Psoas muscle (tissue), 8 donors: ENCODE measurements around the gene TUBGCP6. TPM values are rescaled to one million over a fixed set of nuclear protein-coding genes. Genes with fewer than 3 reads are reported as not detected.

Experiments
- ATAC-seq, 4 donors: fragments of 200-7000 bp; cut with Tn5 transposase; one replicate each; pipeline ENCODE4 v1.9.1; 2020; ENCODE audit warnings: moderate library complexity in 3 of 4, mild to moderate bottlenecking in 2 of 4
- DNase-seq, 2 donors: peaks; one replicate each; pipeline ENCODE4 v3.0.0-alpha.2; 2020
- H3K27ac ChIP-seq: fragments of 200-600 bp; one replicate; pipeline ENCODE4 v1.8.0; 2022
- H3K27me3 ChIP-seq, 3 donors: fragments of 200-600 bp in 1 of 3; one replicate each; pipeline versions ENCODE4 v1.6.1 to v1.8.0; 2013 to 2022; ENCODE audit warnings: low read length in 2 of 3, mild to moderate bottlenecking in 2 of 3, moderate library complexity in 1 of 3; ENCODE audit not compliant: insufficient read depth in 3 of 3
- H3K36me3 ChIP-seq, 2 donors: fragments of 200-600 bp in 1 of 2; one replicate each; pipeline versions ENCODE4 v1.6.1 to v1.8.0; 2013 to 2022; ENCODE audit warnings: low read depth in 1 of 2, mild to moderate bottlenecking in 1 of 2, moderate library complexity in 1 of 2; ENCODE audit not compliant: insufficient read depth in 1 of 2
- H3K4me1 ChIP-seq: fragments of 200-600 bp; one replicate; pipeline ENCODE4 v1.8.0; 2022
- H3K4me3 ChIP-seq: fragments of 200-600 bp; one replicate; pipeline ENCODE4 v1.8.0; 2022; ENCODE audit warnings: mild to moderate bottlenecking
- H3K9me3 ChIP-seq: fragments of 200-600 bp; one replicate; pipeline ENCODE4 v1.8.0; 2022
- CTCF ChIP-seq: fragments of 200-600 bp; IDR thresholded peaks from one replicate; pipeline ENCODE4 v1.8.0; 2022; ENCODE audit warnings: antibody characterized with exemption
- whole genome bisulfite sequencing, 3 donors: extraction: QIAGEN DNeasy Blood & Tissue Kit; methylation state at CpG; one replicate each; pipeline versions ENCODE4 v1.1.6 to v1.1.7; 2013; 5-methylcytosine and 5-hydroxymethylcytosine counted together
- intact Hi-C, 2 donors: fragments of 100-400 bp; cut with DNase I; formaldehyde crosslinking; loops; one replicate each; pipeline versions ENCODE4 v1.11.0 to v1.14.2; 2022
- polyA plus RNA-seq, 3 donors: library from polyadenylated mRNA; stranded (reverse); fragments of 200-250 nt; gene quantifications; one replicate each; pipeline ENCODE4 v1.2.3, GENCODE V29; 2013
- total RNA-seq, 4 donors: library from RNA; stranded (reverse); fragmentation: NEBNext Ultra II Directional in 2 of 4; extraction: Animal tissue kit (Norgen Biotek cat#: 25700) in 2 of 4; gene quantifications; one replicate each; pipeline versions ENCODE4 v1.2.1 to v1.2.4, GENCODE V29; 2021 to 2023
- donor health status: healthy with polysubstance abuse.
- donor health status: DM: no; HTN: no; CAD: no; lungs with moderate emphysema.
- donor health status: Bipolar disorder and iron deficiency.
- donor health status: healthy.
- donor health status: DM: yes; HTN: yes; CAD: no.
- donor health status: DM: no; HTN: no; CAD: no.
- donor health status: DM: no; HTN: no; CAD: no.
- donor health status: DM: yes; HTN: yes; CAD: no.

Gene TUBGCP6
- total and polyA plus RNA-seq, 7 donors: 9.5 to 21.8 (median 18.0) TPM

- DNase-seq (no peak), ATAC-seq (no peak)
- 95 to 97% (median 96%) methylated on average over 24 to 30 of the region's 30 CpGs for WGBS, 3 donors
- peaks cover 0 to 80% of the 10 kb centered on the region in 2 donors for H3K36me3 ChIP-seq
- intact Hi-C loops: no loop called here
- peaks cover 0 to 3% (median 0%) of the 10 kb centered on the region in 3 donors for H3K27me3 ChIP-seq
- no peak overlapping the region for H3K4me3 ChIP-seq
- H3K27ac ChIP-seq: no peak overlapping the region
- no peak for TF ChIP-seq CTCF
- H3K9me3 ChIP-seq: no peaks in the 10 kb centered on the region
- H3K4me1 ChIP-seq: no peaks in the 10 kb centered on the region
These were observed 39.0 kb upstream of the TUBGCP6 start for GRCh38 chr22:50283821-50284220.

GRCh38 chr22:50282361-50283155, 37.7 kb upstream of the TUBGCP6 start:
- intact Hi-C loops: no loop called here
- TF ChIP-seq CTCF: no peak
- ATAC-seq: peak in 1 of 4 donors; percentile 30

GRCh38 chr22:50281957-50282356, 37.1 kb upstream of the TUBGCP6 start:
- Histone ChIP-seq H3K4me3 (no peak overlapping the region), H3K36me3 (peaks cover 0 to 81% of the 10 kb centered on the region in 2 donors), H3K9me3 (no peaks in the 10 kb centered on the region), H3K27ac (no peak overlapping the region), H3K4me1 (no peaks in the 10 kb centered on the region), H3K27me3 (peaks cover 0 to 3% (median 0%) of the 10 kb centered on the region in 3 donors)
- DNase-seq: no peak
- intact Hi-C loops: no loop called here
- TF ChIP-seq CTCF: no peak
- WGBS, 3 donors: 35 to 59% (median 36%) methylated on average over 25 of the region's 25 CpGs
- peak; percentile 52 to 63 (median 58) for ATAC-seq

More at GRCh38 chr22:50282361-50283155, 37.7 kb upstream of the TUBGCP6 start:
- no peak overlapping the region for H3K27ac ChIP-seq
- DNase-seq: no peak
- H3K9me3 ChIP-seq: no peaks in the 10 kb centered on the region
- H3K4me3 ChIP-seq: no peak overlapping the region
- H3K4me1 ChIP-seq: no peaks in the 10 kb centered on the region
- H3K27me3 ChIP-seq: peaks cover 0 to 3% (median 0%) of the 10 kb centered on the region in 3 donors
- peaks cover 0 to 83% of the 10 kb centered on the region in 2 donors for H3K36me3 ChIP-seq
- WGBS, 3 donors: 75 to 78% (median 76%) methylated on average over 37 to 45 of the region's 45 CpGs

GRCh38 chr22:50281384-50281760, 36.5 kb upstream of the TUBGCP6 start:
- no peak overlapping the region for H3K27ac ChIP-seq
- ATAC-seq: no peak
- WGBS, 3 donors: 94 to 98% (median 94%) methylated on average over 28 to 36 of the region's 36 CpGs

More at GRCh38 chr22:50281384-50281760, 36.5 kb upstream of the TUBGCP6 start:
- no peak for DNase-seq
- Histone ChIP-seq H3K4me3 (no peak overlapping the region), H3K9me3 (no peaks in the 10 kb centered on the region), H3K27me3 (peaks cover 0 to 3% (median 0%) of the 10 kb centered on the region in 3 donors), H3K36me3 (peaks cover 0 to 79% of the 10 kb centered on the region in 2 donors), H3K4me1 (no peaks in the 10 kb centered on the region)
- no peak for TF ChIP-seq CTCF
- intact Hi-C loops: no loop called here
